DND-41 (cell line): ENCODE results near the gene UBR1.

Source experiments
- EZH2 ChIP-seq: IDR thresholded peaks from 3 replicates; pipeline ENCODE4 v1.6.1; 2012; ENCODE audit warnings: borderline replicate concordance, low read depth, mild to moderate bottlenecking, moderate library complexity, low read length, inconsistent platforms; ENCODE audit not compliant: severe bottlenecking
- TF ChIP-seq, protein P1 (sequence below): IDR thresholded peaks from 2 replicates; pipeline ENCODE4 v1.5.1; 2012; ENCODE audit warnings: borderline replicate concordance, low read length, moderate library complexity, mild to moderate bottlenecking; ENCODE audit not compliant: poor library complexity, severe bottlenecking; ENCODE audit errors: extremely low read depth

DNA sequence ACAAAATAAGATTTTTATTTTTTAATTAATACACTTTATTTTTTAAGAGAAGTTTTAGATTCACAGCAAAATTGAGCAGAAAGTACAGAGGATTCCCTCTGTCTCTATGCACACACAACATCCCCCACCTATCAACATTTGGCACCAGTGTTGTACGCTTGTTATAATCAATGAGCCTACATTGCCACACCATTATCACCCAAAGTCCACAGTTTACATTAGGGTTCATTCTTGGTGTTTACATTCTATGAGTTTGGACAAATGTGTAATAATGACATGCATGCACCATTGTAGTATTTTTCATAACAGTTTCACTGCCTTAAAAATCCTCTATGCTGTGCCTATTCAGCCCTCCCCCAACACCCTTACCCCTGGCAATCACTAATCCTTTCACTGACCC lies 134.0 kb downstream of the UBR1 start:
- TF ChIP-seq, protein P1, sequence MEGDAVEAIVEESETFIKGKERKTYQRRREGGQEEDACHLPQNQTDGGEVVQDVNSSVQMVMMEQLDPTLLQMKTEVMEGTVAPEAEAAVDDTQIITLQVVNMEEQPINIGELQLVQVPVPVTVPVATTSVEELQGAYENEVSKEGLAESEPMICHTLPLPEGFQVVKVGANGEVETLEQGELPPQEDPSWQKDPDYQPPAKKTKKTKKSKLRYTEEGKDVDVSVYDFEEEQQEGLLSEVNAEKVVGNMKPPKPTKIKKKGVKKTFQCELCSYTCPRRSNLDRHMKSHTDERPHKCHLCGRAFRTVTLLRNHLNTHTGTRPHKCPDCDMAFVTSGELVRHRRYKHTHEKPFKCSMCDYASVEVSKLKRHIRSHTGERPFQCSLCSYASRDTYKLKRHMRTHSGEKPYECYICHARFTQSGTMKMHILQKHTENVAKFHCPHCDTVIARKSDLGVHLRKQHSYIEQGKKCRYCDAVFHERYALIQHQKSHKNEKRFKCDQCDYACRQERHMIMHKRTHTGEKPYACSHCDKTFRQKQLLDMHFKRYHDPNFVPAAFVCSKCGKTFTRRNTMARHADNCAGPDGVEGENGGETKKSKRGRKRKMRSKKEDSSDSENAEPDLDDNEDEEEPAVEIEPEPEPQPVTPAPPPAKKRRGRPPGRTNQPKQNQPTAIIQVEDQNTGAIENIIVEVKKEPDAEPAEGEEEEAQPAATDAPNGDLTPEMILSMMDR: no peak
- TF ChIP-seq EZH2: no peak
